DOHH2 (cell line): ENCODE results near the gene CLCN1.
A peak's percentile ranks its signal among the peaks of the same experiment; 100 is the strongest.

Experiments
- H3F3A ChIP-seq: fragments of 200-600 bp; sonication (generic), shearing (Covaris generic); 2 replicates; pipeline ENCODE4 v1.6.0; 2016; ENCODE audit warnings: antibody characterized with exemption, mild to moderate bottlenecking; ENCODE audit not compliant: control insufficient read depth, insufficient read depth
- H3K27ac ChIP-seq: fragments of 200-600 bp; sonication (generic); 2 replicates; pipeline ENCODE4 v1.5.1; 2014; ENCODE audit warnings: low read depth, mild to moderate bottlenecking, low read length, moderate library complexity
- H3K27me3 ChIP-seq: fragments of 200-600 bp; sonication (generic); 2 replicates; pipeline ENCODE4 v1.6.1; 2014; ENCODE audit warnings: mild to moderate bottlenecking, low read length, mixed read lengths; ENCODE audit not compliant: control insufficient read depth
- H3K36me3 ChIP-seq: fragments of 200-600 bp; sonication (generic); 2 replicates; pipeline ENCODE4 v1.6.1; 2014; ENCODE audit warnings: mild to moderate bottlenecking, low read length, moderate library complexity, mixed read lengths; ENCODE audit not compliant: control insufficient read depth
- H3K4me1 ChIP-seq: fragments of 200-600 bp; sonication (generic); 2 replicates; pipeline ENCODE4 v1.6.1; 2014; ENCODE audit warnings: mild to moderate bottlenecking, low read length, mixed read lengths; ENCODE audit not compliant: control insufficient read depth
- H3K4me2 ChIP-seq: fragments of 200-600 bp; sonication (generic); 2 replicates; pipeline ENCODE4 v1.6.0; 2014; ENCODE audit warnings: mild to moderate bottlenecking, low read length, moderate library complexity
- H3K4me3 ChIP-seq: fragments of 200-600 bp; sonication (generic); 2 replicates; pipeline ENCODE4 v1.5.1; 2014; ENCODE audit warnings: mild to moderate bottlenecking, low read length, mixed read lengths
- H3K79me2 ChIP-seq: fragments of 200-600 bp; sonication (generic); 2 replicates; pipeline ENCODE4 v1.6.1; 2014; ENCODE audit warnings: mild to moderate bottlenecking, low read length, mixed read lengths; ENCODE audit not compliant: control insufficient read depth
- H3K9me2 ChIP-seq: fragments of 200-600 bp; sonication (generic); replicated peaks from 2 replicates; pipeline ENCODE4 v1.6.1; 2014; ENCODE audit warnings: mild to moderate bottlenecking, low read length, mixed read lengths; ENCODE audit not compliant: control insufficient read depth
- H3K9me3 ChIP-seq: fragments of 200-600 bp; sonication (generic); 2 replicates; pipeline ENCODE4 v1.6.1; 2014; ENCODE audit warnings: antibody characterized with exemption, low read length, mixed read lengths; ENCODE audit not compliant: control insufficient read depth, insufficient read depth
- H4K20me1 ChIP-seq: fragments of 200-600 bp; sonication (generic); 2 replicates; pipeline ENCODE4 v1.6.0; 2014; ENCODE audit warnings: low read depth, mild to moderate bottlenecking, antibody characterized with exemption, low read length, moderate library complexity; ENCODE audit not compliant: control insufficient read depth, insufficient read depth
- CTCF ChIP-seq: fragments of 200-600 bp; sonication (generic); IDR thresholded peaks from one replicate; pipeline ENCODE4 v1.5.1; 2014; ENCODE audit warnings: antibody characterized with exemption, mild to moderate bottlenecking, low read depth, low read length; ENCODE audit not compliant: poor library complexity, severe bottlenecking
- EZH2phosphoT487 ChIP-seq: fragments of 200-600 bp; sonication (generic); IDR thresholded peaks from 2 replicates; pipeline ENCODE4 v1.6.1; 2017; ENCODE audit warnings: borderline replicate concordance, mild to moderate bottlenecking, antibody characterized with exemption, low read length, moderate library complexity, mixed read lengths

The CLCN1 gene

GRCh38 chr7:143380646-143381426 lies 64.9 kb downstream of the CLCN1 start, which contains the start of gene ZYX:
Gene ZYX (plus strand): TSS chr7:143381345. CDS start chr7:143381572, 227 bp downstream.
- no peaks in the 10 kb centered on the region for H3K36me3 ChIP-seq
- H3K79me2 ChIP-seq = no peaks in the 10 kb centered on the region
- no peaks in the 10 kb centered on the region for H3K9me2 ChIP-seq
- TF ChIP-seq EZH2phosphoT487 (no peak; the same call in 1 of the 2 replicates), CTCF (no peak)
- H3K4me1 ChIP-seq = peaks cover 15% of the 10 kb centered on the region
- peak within 1 kb of the TSS; percentile 19; the same call in 1 of the 2 replicates for H3K27ac ChIP-seq
- H3F3A ChIP-seq = no peaks in the 10 kb centered on the region
- no peaks in the 10 kb centered on the region for H3K9me3 ChIP-seq
- H3K27me3 ChIP-seq = peaks cover 17% of the 10 kb centered on the region
- H3K4me2 ChIP-seq = peak within 1 kb of the TSS; percentile 98
- H3K4me3 ChIP-seq = peak within 1 kb of the TSS; percentile 98
- peaks cover 6% of the 10 kb centered on the region; the same call in 1 of the 2 replicates for H4K20me1 ChIP-seq

- Histone ChIP-seq H3K79me2 (no peaks in the 10 kb centered on the region), H3K4me2 (peak overlapping the region; percentile 98), H3F3A (no peaks in the 10 kb centered on the region), H3K27ac (no peak overlapping the region), H3K4me1 (peaks cover 20% of the 10 kb centered on the region), H3K27me3 (peaks cover 17% of the 10 kb centered on the region), H3K36me3 (no peaks in the 10 kb centered on the region), H3K9me3 (no peaks in the 10 kb centered on the region), H3K4me3 (peak overlapping the region; percentile 98), H3K9me2 (no peaks in the 10 kb centered on the region), H4K20me1 (peaks cover 6% of the 10 kb centered on the region; the same call in 1 of the 2 replicates)
- TF ChIP-seq CTCF = no peak
- peak; percentile 94; the same call in 1 of the 2 replicates for TF ChIP-seq EZH2phosphoT487
These were observed 65.7 kb downstream of the CLCN1 start for GRCh38 chr7:143381427-143382125.

- H3K9me2 ChIP-seq = no peaks in the 10 kb centered on the region
- H3F3A ChIP-seq = no peaks in the 10 kb centered on the region
- H3K27me3 ChIP-seq = peaks cover 17% of the 10 kb centered on the region
- peak overlapping the region; percentile 98 for H3K4me2 ChIP-seq
- TF ChIP-seq CTCF (no peak), EZH2phosphoT487 (no peak)
- no peaks in the 10 kb centered on the region for H3K79me2 ChIP-seq
- peaks cover 6% of the 10 kb centered on the region; the same call in 1 of the 2 replicates for H4K20me1 ChIP-seq
- H3K4me3 ChIP-seq = peak overlapping the region; percentile 98
- H3K27ac ChIP-seq = no peak overlapping the region
- H3K4me1 ChIP-seq = peaks cover 20% of the 10 kb centered on the region
- H3K36me3 ChIP-seq = no peaks in the 10 kb centered on the region
- H3K9me3 ChIP-seq = no peaks in the 10 kb centered on the region
These were observed 66.3 kb downstream of the CLCN1 start for GRCh38 chr7:143382126-143382790.
